Heart right ventricle (tissue), 16 donors: Measurements from ENCODE around the gene S100A2. TPM values are rescaled to one million over a fixed set of nuclear protein-coding genes. Genes with fewer than 3 reads are reported as not detected.
A peak's percentile ranks its signal among the peaks of the same experiment; 100 is the strongest.

ENCODE experiments used
- ATAC-seq, 8 donors: fragments of 200-7000 bp; cut with Tn5 transposase; one replicate each; pipeline ENCODE4 v1.9.1; 2020; ENCODE audit warnings: mild to moderate bottlenecking in 8 of 8, moderate library complexity in 8 of 8, moderate number of reproducible peaks in 1 of 8
- DNase-seq, 2 donors: peaks; one replicate each; pipeline ENCODE4 v3.0.0-alpha.2; 2020
- H3K27ac ChIP-seq, 10 donors: fragments of 200-600 bp; sonication (generic) in 2 of 10; one replicate each; pipeline versions ENCODE4 v1.5.0 to v1.8.0; 2020 to 2022; ENCODE audit warnings: mild to moderate bottlenecking in 3 of 10
- H3K27me3 ChIP-seq, 7 donors: fragments of 200-600 bp; one replicate each; pipeline ENCODE4 v1.8.0; 2021 to 2022; ENCODE audit warnings: mild to moderate bottlenecking in 2 of 7
- H3K36me3 ChIP-seq, 9 donors: fragments of 200-600 bp; sonication (generic) in 1 of 9; one replicate each; pipeline versions ENCODE4 v1.5.0 to v1.8.0; 2020 to 2022; ENCODE audit warnings: mild to moderate bottlenecking in 2 of 9
- H3K4me1 ChIP-seq, 9 donors: fragments of 200-600 bp; sonication (generic) in 1 of 9; one replicate each; pipeline versions ENCODE4 v1.5.0 to v1.8.0; 2020 to 2022; ENCODE audit warnings: mild to moderate bottlenecking in 4 of 9
- H3K4me3 ChIP-seq, 10 donors: fragments of 200-600 bp; sonication (generic) in 2 of 10; one replicate each; pipeline versions ENCODE4 v1.5.0 to v1.8.0; 2020 to 2022; ENCODE audit warnings: mild to moderate bottlenecking in 7 of 10, moderate library complexity in 2 of 10
- H3K9me3 ChIP-seq, 11 donors: fragments of 200-600 bp in 10 of 11; sonication (generic) in 2 of 11; one replicate each; pipeline versions ENCODE4 v1.5.0 to v1.8.0; 2013 to 2022; ENCODE audit warnings: mild to moderate bottlenecking in 2 of 11, control low read depth in 1 of 11, moderate library complexity in 1 of 11
- CTCF ChIP-seq, 9 donors: fragments of 200-600 bp; sonication (generic) in 2 of 9; IDR thresholded peaks; one replicate each; pipeline versions ENCODE4 v1.5.0 to v1.8.0; 2021 to 2022; ENCODE audit warnings: antibody characterized with exemption in 9 of 9, mild to moderate bottlenecking in 5 of 9, moderate library complexity in 1 of 9
- WGBS, 2 donors: extraction: QIAGEN DNeasy Blood & Tissue Kit; methylation state at CpG; one replicate each; pipeline ENCODE4 v1.1.7; 2013; ENCODE audit warnings: inconsistent platforms in 1 of 2; 5-methylcytosine and 5-hydroxymethylcytosine counted together
- intact Hi-C, 10 donors: fragments of 100-400 bp; cut with DNase I; formaldehyde crosslinking; loops; one replicate each; pipeline versions ENCODE4 v1.11.1 to v1.14.2; 2022
- polyA plus RNA-seq, 2 donors: library from polyadenylated mRNA; stranded (reverse); fragments of 200-250 nt; gene quantifications; one replicate each; pipeline ENCODE4 v1.2.3, GENCODE V29; 2013
- total RNA-seq, 10 donors: library from RNA; stranded (reverse); fragmentation: NEBNext Ultra II Directional in 3 of 10; extraction: Animal tissue kit (Norgen Biotek cat#: 25700) in 3 of 10; gene quantifications; one replicate each; pipeline versions ENCODE4 v1.2.1 to v1.2.4, GENCODE V29; 2021 to 2023
- donor health status: Arrhythmogenic right ventricular cardiomyopathy.
- donor health status: ischemic (EF 13 %, LVEDD 7.1; RV severe dilation, severe dysfunction).
- donor health status: healthy with polysubstance abuse.
- donor health status: DM: no; HTN: yes; CAD: no.
- donor health status: DM: no; HTN: no; CAD: no.
- donor health status: ischemic (EF 25% LVEDD 6.9; RV normal size, moderate dysfunction).
- donor health status: ischemic (EF 25% LVEDD 5.7; RV mildly dilated, moderate dysfunction).
- donor health status: healthy.
- donor health status: DM: yes; HTN: yes; CAD: no.
- donor health status: Ischemic cardiomyopathy.
- donor health status: ischemic (EF 35%, LVEDD 5.7; RV mildly dilated, moderate dysfunction).
- donor health status: nonischemic (EF 11% LVEDD 7.7; RV severe dilation, severe dysfunction).
- donor health status: DM: yes; HTN: yes; CAD: no.
- donor health status: PGD.
- donor health status: ischemic (EF 29% LVEDD 5.4; RV normal size, mild dysfunction).
- donor health status: nonischemic (EF 23%, LVEDD 6.1; RV moderate dilation, normal function).

The S100A2 gene
- total and polyA plus RNA-seq, 12 donors, result 1.2 to 7.4 (median 3.1) TPM; not detected in 1

GRCh38 chr1:153519242-153519641, 46.4 kb downstream of the S100A2 start:
- no peaks in the 10 kb centered on the region for H3K9me3 ChIP-seq
- ATAC-seq (no peak), DNase-seq (no peak)
- no peak overlapping the region for H3K27ac ChIP-seq
- 82 to 90% methylated on average over 3 of the region's 3 CpGs for WGBS, 2 donors
- H3K4me1 ChIP-seq, result peaks cover 0 to 30% (median 4%) of the 10 kb centered on the region in 9 donors
- no peaks in the 10 kb centered on the region for H3K36me3 ChIP-seq
- no peaks in the 10 kb centered on the region for H3K27me3 ChIP-seq
- H3K4me3 ChIP-seq, result no peak overlapping the region
- intact Hi-C loops, result loop anchor here in 3 of 10 donors (10.0 kb wide), 2 partner anchors 46 to 226 kb away; partner anchors contain the start of gene S100A2 (in 1 of the 3)
- TF ChIP-seq CTCF (IDR thresholded peaks at IDR 0.05), result no peak

GRCh38 chr1:153515504-153516394, 49.9 kb downstream of the S100A2 start:
- ATAC-seq (peak in 6 of 8 donors; percentile 32 to 69 (median 44)), DNase-seq (no peak)
- TF ChIP-seq CTCF (IDR thresholded peaks at IDR 0.05), result no peak
- peak overlapping the region in 1 of 10 donors; percentile 34 for H3K27ac ChIP-seq
- no peaks in the 10 kb centered on the region for H3K27me3 ChIP-seq
- no peak overlapping the region for H3K4me3 ChIP-seq
- no peaks in the 10 kb centered on the region for H3K9me3 ChIP-seq
- H3K36me3 ChIP-seq, result no peaks in the 10 kb centered on the region
- WGBS, 2 donors, result 53 to 56% methylated on average over 8 of the region's 8 CpGs
- peaks cover 0 to 36% (median 4%) of the 10 kb centered on the region in 9 donors for H3K4me1 ChIP-seq
- intact Hi-C loops, result loop anchor here in 3 of 10 donors (10.0 kb wide), 2 partner anchors 49 to 229 kb away; partner anchors contain the start of gene S100A2 (in 1 of the 3)

GRCh38 chr1:153513666-153514065, 52.0 kb downstream of the S100A2 start:
- Histone ChIP-seq H3K4me3 (no peak overlapping the region), H3K4me1 (peaks cover 0 to 34% (median 6%) of the 10 kb centered on the region in 9 donors), H3K36me3 (no peaks in the 10 kb centered on the region), H3K27me3 (no peaks in the 10 kb centered on the region), H3K9me3 (no peaks in the 10 kb centered on the region), H3K27ac (no peak overlapping the region)
- peak in 1 of 9 donors; percentile 0 for TF ChIP-seq CTCF (IDR thresholded peaks at IDR 0.05)
- WGBS, 2 donors, result 96% methylated on average over 7 of the region's 7 CpGs
- ATAC-seq, result no peak
- intact Hi-C loops, result loop anchor here in 7 of 10 donors (2.0 to 10.0 kb wide), 8 partner anchors 51 to 259 kb away; partner anchors contain the start of genes S100A14 (in 3 of the 7), S100A2 (in 2 of the 7) and NPR1 (in 1 of the 7)
- DNase-seq, result no peak

- intact Hi-C loops, result loop anchor here in 7 of 10 donors (2.0 to 10.0 kb wide), 8 partner anchors 52 to 259 kb away; partner anchors contain the start of genes S100A14 (in 3 of the 7), S100A2 (in 2 of the 7) and NPR1 (in 1 of the 7)
- WGBS, 2 donors, result 53 to 75% methylated on average over 3 of the region's 3 CpGs
- H3K4me3 ChIP-seq, result no peak overlapping the region
- no peaks in the 10 kb centered on the region for H3K36me3 ChIP-seq
- ATAC-seq, result peak in 3 of 8 donors; percentile 28 to 37 (median 36)
- no peaks in the 10 kb centered on the region for H3K9me3 ChIP-seq
- H3K27me3 ChIP-seq, result no peaks in the 10 kb centered on the region
- H3K27ac ChIP-seq, result no peak overlapping the region
- DNase-seq, result no peak
- H3K4me1 ChIP-seq, result peaks cover 0 to 28% (median 6%) of the 10 kb centered on the region in 9 donors
- peak in 5 of 9 donors; percentile 5 to 36 (median 19) for TF ChIP-seq CTCF (IDR thresholded peaks at IDR 0.05)
Measured at GRCh38 chr1:153513023-153513422, 52.6 kb downstream of the S100A2 start.
